Inflammatory macrophage treated with lipopolysaccharide for 4 hours (primary cell): ENCODE measurements around the gene GALNTL6.

Experiments used
- DNase-seq: peaks from one replicate; pipeline ENCODE4 v3.0.0-alpha.2; 2020

GALNTL6 gene

DNA sequence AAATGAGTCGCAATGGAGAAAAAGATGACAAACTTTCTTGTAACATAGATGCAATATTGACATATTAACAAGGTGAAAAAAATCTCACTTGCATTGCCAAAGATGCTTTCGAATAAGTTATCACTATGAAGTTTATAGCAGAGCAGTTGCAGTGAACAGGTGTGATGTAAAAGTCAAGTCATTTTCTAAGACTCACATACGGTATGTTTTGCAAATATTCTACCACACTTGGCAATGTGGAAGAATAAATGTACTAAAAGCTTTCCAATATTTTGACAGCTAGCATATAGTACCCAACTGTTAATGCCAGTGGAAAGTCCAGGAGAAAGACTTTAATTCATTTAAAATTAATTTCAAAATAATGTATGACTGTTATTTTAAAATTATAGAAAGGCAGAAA, 76.5 kb downstream of the GALNTL6 start:
- no peak for DNase-seq

DNA sequence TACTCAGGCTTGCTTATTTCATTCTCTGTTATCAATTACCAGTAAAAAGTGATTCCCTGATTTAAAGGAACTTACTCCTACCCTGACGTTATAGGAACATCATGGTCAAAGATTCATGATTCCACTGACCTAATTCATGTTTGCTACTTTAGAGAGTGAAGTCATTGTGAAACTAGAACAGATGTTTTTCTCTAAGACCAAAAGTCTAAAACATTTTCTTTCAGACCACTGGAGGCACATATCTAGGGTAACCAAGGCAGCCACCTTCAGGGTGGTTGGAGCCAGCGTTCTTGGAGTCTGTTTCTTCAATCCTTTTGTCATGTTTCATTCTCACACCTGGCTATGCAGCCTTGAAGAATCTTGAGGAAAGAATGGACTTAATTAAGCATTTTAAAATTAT, 77.8 kb downstream of the GALNTL6 start:
- no peak for DNase-seq

DNA sequence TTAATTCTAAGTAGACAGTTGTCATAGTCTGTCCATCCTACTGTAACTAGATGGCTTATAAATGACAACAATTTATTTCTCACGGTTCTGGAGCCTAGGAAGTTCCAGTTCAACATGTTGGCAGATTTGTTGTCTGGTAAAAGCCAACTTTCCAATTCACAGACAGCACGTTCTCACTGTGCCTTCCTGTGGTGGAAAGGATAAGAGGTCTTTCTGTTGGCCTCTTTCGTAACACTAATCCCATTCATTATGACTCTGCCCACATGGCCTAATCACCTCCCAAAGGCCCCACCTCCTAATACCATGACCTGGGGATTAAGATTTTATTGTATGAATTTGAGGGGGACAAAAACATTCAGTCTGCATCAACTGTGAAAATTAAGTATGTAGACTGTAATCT, 83.2 kb downstream of the GALNTL6 start:
- no peak for DNase-seq

DNA sequence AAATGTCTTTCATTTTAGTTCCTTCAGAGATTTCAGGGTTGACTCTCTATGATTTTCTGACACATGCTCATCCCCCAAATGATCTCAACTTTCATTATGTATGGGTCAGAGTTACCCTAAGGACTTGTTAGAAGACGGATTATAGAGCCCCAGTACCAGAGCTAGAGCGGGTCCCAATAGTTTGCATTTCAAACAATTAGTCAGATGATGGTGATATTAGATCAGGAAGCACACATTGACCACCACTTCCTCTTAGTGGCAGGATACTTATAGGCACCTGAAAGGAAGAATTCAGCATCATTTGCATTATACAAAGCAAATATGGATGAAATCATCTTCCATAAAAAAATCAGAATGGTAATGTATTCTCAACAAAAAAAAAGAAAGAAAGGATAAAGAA, 106.1 kb downstream of the GALNTL6 start:
- DNase-seq: no peak

DNA sequence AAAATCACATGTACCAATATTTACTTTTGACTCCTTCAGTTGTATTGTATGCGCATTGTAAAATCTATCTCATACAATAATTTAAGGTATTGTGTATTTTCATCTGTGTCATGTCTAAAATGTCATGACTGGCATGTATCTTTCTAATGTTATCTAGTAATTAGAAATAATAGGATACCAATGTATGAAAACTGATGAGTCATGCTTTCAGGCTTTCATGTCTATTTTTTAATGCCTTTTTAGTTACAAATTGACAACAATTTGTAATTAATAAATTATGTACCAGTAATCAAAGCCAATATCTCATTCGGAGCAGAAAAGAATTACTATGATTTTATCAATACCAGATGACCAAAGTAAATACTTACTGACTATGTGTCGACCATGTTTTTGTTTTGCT, 107.7 kb downstream of the GALNTL6 start:
- no peak for DNase-seq

DNA sequence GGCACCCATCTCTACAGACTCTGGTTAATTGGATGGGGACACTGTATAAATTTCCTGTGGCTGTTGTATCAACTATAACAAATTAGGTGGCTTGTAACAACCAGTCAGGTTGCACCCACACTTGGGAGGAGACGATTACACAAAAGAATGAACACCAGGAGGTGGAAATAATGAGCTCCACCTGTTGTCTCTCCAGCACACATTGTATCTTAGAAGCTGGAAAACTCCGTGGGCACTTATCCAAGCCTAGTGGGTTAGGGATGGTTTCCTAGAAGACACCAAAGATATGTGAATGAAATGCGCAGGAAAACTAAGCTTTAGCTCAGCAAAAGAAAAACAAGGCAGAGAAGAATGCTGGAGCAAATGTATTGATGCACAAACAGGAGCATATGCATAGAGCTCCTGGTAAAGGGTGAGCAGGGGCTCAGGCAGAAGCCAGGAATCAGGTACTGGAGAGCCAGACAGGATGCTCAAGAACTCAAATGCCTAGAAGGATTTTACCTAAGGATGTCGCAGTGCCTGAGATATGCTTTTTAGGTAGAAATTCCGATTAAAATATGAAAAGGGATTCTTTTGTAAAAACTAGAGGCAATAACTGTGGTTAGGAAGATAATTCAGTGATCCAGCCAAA, 111.7 kb downstream of the GALNTL6 start:
- DNase-seq: no peak

DNA sequence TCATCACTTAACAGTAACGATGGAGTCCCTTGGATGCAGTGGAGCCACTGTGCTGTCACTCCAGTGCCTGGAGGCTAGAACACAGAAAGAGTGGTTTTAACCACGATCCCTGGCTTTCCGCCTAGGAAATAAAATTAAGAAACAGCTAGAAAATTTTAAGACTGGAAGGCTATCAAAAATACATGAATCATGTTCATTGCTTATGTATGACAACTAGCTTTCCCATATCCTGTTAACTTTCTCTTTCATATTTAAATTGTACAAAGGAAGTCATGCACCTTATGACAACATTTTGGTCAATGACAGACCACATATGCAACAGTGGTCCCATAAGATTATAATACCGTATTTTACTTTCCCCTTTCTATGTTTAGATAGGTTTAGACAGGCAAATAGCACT, 115.1 kb downstream of the GALNTL6 start:
- no peak for DNase-seq

DNA sequence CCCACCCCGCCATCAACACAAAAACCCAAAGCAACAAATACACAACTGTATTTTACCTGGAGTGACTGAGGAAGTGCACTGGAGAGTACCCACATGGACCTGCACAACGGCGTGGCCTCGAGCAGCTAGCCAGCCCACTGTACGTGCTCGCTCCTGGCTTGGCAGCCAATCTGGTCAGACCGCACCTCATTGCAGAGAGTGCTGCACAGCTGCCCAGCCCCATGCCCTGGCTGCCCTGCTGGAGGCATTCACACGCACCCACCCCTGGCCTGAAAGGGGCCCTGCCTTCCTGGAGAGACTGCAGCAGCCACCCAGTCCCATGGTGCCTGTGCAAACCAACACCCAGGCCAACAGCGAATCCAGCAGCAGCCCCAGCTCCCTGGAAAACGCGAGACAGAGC, 116.3 kb downstream of the GALNTL6 start:
- no peak for DNase-seq

DNA sequence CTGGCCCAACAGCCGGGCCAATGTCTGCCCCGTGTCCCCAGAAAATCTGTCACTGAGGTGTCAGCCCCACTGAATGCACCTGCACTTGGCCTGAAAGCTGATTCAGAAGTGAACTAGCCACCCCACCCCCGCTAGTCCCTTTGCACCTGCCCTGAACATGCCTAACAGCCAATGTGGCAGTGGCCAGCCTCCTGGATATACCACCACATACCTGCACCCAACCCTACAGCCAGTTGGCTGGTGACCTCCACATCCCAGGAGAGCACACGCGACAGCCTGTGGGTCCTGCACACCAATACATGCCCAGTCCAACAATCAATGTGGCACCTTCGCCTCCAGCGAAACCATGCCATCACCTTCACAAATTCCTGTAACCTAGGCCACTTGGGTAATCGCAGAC, 116.7 kb downstream of the GALNTL6 start:
- no peak for DNase-seq

DNA sequence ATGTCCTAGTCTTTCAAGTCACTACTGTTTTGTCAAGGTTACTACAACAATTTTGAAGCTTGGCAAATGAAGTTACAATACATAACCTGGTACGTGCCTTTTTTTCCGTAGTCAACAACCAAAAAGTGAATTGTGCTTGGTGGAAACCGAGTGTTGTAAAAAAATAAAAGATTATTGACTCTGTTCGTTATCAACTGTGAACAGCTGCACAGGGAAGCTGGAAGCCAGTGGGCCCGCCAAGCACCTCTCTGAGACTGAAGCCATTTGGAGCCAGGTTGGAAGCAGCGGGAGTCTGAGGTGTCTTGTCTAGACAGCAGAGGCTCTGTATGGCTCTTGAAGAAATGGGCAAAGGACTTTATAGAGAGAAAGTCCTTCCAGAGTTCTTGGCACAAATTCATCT, 119.0 kb downstream of the GALNTL6 start:
- no peak for DNase-seq

DNA sequence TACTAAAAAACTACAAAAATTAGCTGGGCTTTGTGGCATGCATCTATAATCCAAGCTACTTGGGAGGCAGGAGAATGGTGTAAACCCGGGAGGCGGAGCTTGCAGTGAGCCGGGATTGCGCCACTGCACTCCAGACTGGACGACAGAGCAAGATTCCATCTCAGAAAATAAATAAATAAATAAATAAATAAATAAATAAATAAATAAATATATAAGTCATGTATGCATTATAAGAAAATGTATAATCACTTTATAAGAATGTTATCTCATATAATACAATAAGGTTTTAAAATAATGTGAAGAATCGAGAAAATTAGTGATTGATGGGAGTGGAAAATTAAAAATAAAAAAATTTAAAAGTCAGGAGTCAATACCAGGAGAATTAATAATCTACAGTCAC, 127.5 kb downstream of the GALNTL6 start:
- DNase-seq: no peak

DNA sequence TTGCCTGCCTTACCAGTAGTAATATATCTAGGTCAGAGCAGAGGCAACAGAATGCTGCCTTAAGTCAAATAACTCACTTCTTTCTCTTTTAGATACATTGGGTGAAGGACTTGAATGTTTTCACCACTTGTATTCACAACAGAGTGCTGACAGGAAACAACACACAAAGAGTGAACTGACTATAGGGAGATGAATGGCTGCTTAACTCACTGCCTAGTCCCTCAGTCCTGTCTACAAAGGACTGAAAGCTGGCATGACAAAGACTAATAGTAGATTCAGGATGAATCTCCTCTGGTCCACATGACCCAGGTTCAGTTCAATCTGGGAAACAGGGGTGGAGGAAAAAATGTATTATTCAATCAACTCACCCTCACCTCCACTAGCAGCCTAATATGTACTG, 134.2 kb downstream of the GALNTL6 start:
- no peak for DNase-seq

DNA sequence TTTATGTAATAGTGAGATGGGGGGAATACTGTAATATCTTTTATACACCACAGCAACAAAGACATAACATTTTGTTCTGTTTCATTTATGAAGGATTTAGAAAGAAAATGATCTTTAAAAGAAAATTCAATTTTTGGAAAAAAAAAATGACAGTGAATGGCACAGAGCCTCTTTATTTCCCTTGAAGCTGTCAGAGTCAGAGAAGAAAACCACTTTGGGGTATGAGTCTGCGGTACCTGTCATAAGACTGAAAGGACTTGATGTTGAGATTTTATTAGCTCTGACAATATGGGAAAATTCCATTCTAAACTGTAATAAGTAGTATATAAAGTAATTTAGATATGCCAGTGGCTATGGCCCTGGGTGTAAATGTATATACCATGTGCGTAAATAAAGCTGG, 134.8 kb downstream of the GALNTL6 start:
- no peak for DNase-seq

DNA sequence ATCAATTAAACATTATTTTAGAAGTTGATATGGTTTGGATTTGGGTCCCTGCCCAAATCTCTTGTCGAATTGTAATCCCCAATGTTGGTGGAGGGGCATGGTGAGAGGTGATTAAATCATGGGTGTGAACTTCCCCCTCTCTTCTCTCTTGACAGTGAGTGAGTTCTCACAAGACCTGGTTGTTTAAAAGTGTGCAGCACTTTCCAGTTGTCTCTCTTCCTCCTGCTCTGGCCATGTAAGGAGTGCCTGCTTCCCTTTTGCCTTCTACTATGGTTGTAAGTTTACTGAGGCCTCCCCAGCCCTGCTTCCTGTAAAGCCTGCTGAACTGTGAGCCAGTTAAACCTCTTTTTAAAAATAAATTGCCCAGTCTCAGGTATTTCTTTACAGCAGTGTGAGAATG, 141.4 kb downstream of the GALNTL6 start:
- peak; percentile 39 for DNase-seq

DNA sequence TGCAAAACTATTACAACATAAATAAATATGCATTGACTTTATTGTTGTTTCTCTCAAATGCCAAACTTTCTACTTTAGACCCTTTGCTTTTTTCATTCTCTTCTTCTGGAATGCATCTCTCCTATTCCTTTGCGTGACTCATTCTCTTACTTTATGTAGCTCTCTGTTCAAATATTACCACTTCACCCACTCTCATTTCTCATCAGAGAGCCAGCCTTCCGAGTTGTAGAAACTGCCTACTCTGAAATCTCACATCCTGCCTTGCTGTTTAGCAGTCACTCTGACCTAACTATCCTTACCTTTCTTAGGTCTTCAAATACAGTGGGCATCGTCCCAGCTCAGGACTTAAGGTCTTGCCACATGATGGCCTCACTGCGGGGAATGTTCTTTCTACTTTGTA, 143.5 kb downstream of the GALNTL6 start:
- DNase-seq: no peak

DNA sequence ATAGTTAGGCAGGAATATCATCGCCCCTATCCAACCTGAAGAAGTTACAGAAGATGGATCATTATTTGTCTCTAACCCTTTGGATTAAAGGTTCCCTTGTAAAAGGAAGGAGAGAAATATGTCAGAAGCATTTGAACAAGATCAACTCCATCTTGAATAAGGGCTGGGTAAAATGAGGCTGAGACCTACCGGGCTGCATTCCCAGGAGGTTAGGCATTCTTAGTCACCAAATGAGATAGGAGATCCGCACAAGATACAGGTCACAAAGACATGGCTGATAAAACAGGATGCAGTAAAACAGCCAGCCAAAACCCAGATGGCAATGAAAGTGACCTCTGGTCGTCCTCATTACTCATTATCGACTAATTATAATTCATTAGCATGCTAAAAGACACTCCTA, 148.9 kb downstream of the GALNTL6 start:
- DNase-seq: no peak

DNA sequence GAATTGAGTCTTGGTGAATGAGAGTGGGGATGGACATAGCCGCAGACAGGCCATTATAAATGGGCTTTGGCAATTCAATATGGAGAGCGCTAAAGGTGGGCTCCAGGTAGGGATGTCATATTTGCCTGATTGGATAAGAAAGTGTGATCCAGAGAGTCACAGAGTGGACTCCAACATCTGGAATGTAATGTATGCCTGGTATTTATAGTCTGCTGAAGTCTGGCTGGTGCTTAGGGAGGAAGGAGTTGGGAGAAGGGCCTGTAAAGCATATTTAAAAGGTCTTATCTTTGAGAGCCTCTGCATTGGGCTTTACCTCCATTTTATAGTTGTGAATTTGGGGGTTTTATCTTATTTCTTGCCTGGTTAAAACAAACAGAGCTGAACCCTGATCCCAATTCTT, 153.2 kb downstream of the GALNTL6 start:
- no peak for DNase-seq

DNA sequence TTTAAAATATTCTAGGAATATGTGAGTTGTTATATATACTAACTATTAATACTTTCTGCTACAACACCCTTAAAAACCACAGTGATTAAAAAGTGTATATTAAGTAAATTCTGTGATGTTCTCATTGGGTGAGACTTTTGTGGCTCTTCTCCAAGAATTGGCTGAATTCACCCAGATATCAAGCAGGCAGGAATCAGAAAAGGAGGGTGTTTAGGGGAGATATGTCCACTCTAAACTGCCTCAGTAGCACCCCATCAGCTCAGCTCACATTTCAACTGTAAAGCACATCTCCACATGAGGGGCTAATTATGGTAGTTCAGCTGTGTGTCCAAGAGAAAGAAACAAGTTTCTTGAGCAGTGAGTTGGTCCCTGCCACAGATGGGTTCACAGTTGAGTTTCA, 165.0 kb downstream of the GALNTL6 start:
- DNase-seq: no peak

DNA sequence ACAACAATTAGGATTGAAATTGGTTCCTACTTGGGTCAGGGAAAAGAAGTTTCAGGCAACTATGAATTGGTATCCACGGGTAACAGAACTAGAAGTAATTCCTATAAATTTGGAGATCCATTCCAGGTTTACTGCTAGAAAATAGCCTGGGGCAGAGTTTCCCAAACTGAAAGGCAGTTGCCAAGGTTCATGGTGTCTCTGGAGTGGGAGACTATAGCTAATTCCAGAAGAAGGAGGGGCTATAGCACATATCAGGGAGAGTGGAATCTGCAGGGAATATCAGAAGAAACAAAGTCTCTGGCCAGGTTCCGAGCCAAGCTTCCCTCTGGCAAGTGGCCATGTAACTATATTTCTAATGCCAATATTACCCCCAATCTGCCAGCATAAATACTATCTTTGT, 166.3 kb downstream of the GALNTL6 start:
- no peak for DNase-seq

DNA sequence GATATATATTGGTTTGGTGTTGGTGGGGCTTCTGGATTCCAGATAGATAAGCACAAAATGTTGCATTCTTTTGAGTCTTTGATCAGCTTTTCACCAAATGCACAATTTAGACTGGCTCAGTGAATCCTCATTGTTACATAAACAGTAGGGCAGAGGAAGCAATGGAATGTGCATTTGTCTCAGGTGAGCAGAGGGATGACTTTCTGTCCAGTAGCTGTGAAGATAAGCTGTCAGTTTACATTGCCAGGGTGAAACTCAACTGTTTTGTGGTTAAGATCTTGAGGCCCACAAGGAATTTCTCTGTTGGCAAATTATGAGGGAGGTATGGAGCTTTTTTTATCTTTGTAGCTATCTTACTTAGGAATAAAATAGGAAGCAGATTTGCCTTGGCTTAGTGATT, 168.0 kb downstream of the GALNTL6 start:
- no peak for DNase-seq

DNA sequence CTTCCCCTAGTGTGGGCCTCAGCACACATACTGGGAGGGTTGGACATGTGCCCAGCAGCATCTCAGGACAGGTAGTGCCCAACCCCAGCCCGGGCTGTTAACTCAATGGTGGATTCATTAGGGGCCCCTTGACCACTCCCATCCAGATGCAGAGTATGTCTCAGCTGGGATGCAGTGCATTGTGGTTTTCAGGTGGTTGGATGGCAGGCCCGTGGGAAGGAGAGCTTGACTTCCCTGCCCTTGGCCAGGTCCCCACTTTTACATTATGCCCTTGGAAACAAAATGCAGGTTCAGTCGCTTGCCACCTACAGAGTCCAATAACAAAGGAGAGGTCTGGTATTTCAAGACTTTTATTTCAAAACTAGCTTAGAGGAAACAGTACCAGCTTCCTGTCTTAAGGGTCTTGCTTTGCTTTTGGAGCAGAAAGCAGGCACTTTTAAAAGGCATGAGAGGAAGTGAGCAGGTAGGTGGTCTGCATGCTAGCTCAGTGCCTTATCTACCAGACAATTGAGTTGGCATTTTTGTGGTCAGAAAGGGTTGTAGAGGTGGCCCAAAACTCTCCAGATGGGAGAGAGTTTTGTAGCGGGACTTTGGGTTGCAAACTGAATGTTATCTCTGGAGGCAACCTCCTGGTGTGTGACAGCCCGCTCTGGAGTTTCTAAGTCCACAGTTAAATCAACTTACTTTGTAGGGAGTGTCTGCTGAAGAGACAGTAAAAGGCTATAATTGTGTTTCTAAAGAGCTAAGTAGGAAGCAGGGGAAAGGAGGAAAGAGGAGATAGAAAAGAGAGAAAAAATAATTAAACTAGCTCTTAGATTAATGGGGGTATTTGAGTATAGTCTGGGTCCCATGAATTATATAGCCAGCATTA, 171.0 kb downstream of the GALNTL6 start:
- DNase-seq: no peak

DNA sequence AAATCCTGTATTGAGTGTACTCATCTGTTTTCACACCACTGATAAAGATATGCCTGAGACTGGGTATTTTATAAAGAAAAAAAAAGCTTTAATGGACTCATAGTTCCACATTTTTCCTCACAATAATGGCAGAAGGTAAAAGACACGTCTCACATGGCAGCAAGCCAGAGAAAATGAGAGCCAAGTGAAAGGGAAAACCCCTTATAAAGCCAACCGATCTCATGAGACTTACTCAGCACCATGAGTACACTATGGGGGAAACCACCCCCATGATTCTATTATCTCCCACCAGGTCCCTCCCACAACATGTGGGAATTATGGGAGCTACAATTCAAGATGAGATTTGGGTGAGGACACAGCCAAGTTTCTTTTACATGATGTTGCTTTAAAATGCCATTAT, 171.9 kb downstream of the GALNTL6 start:
- no peak for DNase-seq

DNA sequence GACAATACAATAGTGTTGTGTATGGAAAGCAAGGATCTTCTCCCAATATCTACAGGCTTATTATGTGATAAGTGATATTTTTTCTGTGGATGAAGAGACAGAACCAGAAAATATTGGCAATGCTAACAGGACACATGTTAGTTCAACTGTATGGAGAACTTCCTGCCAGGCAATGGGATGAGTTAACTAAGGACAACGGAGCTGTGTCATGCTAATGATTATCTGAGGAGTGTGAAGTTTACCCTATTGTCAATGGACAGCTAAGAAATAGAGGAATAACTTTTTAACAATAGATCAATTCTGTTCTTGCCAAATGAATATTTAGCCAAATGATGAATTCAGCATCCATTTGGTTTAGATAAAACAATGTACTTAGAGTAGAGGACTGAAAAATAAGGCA, 180.0 kb downstream of the GALNTL6 start:
- no peak for DNase-seq

DNA sequence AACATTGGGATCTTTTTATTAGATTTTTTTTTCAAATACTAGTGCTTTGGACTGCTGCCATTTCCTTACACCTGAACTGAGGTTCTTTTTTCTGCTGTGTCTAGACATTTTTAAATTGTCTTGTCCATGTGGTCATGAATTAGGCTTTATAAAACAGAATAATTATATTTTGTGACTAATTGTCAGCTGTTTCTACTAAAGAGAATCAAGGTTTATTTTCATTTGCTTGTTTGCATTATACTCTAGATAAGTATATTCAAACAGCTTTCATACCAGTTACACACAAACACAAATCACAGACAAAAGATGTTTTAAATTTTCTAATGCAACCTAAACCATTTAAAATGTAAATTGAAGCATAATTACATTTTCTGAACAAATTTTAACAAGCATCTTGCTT, 194.7 kb downstream of the GALNTL6 start:
- DNase-seq: no peak
